SK-N-SH (cell line): ENCODE data around the gene DHRS12.

Source experiments
- EP300 ChIP-seq, 2 experiments: IDR thresholded peaks; 2 replicates each; pipeline versions ENCODE4 v1.4.0 to v1.6.1; 2012; ENCODE audit warnings: borderline replicate concordance in 1 of 2, low read depth in 1 of 2, low read length in 1 of 2
- FOXJ3 ChIP-seq: sonication (generic); formaldehyde crosslinking; IDR thresholded peaks from 2 replicates; pipeline ENCODE4 v1.5.1; 2020; ENCODE audit warnings: mild to moderate bottlenecking, missing genetic modification reagents
- MAX ChIP-seq: IDR thresholded peaks from 2 replicates; pipeline ENCODE4 v1.4.0; 2012; ENCODE audit warnings: low read depth
- NRF1 ChIP-seq: IDR thresholded peaks from 2 replicates; pipeline ENCODE4 v1.6.1; 2012; ENCODE audit warnings: low read depth, mild to moderate bottlenecking, low read length
- POLR2AphosphoS5 ChIP-seq: IDR thresholded peaks from 2 replicates; pipeline ENCODE4 v1.6.1; 2012; ENCODE audit warnings: low read depth, low read length
- RCOR1 ChIP-seq: fragments of 150-350 bp; IDR thresholded peaks from 2 replicates; pipeline ENCODE4 v1.6.1; 2017; ENCODE audit warnings: antibody characterized with exemption, low read length
- SMC3 ChIP-seq: IDR thresholded peaks from 2 replicates; pipeline ENCODE4 v1.6.1; 2012; ENCODE audit warnings: low read depth, low read length, improper control_type of control experiment
- TCF12 ChIP-seq: IDR thresholded peaks from 2 replicates; pipeline ENCODE4 v1.4.0; 2012
- YY1 ChIP-seq: IDR thresholded peaks from 2 replicates; pipeline ENCODE4 v1.4.0; 2012; ENCODE audit warnings: low read depth, mild to moderate bottlenecking
- TF ChIP-seq, protein P1 (sequence below): fragments of 200-600 bp; sonication (generic); IDR thresholded peaks from 2 replicates; pipeline ENCODE4 v1.6.1; 2017; ENCODE audit warnings: antibody characterized with exemption, mild to moderate bottlenecking, moderate library complexity

DNA sequence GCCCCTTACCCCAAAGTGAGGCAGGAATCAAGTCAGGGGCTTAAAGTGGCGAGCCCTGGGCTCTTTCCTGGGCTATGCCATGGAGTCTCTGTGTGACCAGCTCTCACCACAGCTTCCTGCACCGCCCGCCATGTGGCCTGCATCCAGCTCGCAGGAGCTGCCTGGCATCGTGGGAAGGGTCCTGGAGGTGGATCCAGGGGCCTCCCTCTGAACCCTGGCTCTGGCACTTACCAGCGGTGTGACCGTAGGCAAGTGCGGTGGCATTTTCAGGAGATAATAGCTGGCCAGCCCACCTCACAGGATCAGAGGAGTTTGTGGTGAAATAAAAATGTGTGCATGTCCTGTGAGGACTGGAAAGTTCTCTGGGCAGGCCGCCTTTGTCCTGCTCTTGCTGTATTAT, 26.0 kb downstream of the DHRS12 start:
- TF ChIP-seq, protein P1, sequence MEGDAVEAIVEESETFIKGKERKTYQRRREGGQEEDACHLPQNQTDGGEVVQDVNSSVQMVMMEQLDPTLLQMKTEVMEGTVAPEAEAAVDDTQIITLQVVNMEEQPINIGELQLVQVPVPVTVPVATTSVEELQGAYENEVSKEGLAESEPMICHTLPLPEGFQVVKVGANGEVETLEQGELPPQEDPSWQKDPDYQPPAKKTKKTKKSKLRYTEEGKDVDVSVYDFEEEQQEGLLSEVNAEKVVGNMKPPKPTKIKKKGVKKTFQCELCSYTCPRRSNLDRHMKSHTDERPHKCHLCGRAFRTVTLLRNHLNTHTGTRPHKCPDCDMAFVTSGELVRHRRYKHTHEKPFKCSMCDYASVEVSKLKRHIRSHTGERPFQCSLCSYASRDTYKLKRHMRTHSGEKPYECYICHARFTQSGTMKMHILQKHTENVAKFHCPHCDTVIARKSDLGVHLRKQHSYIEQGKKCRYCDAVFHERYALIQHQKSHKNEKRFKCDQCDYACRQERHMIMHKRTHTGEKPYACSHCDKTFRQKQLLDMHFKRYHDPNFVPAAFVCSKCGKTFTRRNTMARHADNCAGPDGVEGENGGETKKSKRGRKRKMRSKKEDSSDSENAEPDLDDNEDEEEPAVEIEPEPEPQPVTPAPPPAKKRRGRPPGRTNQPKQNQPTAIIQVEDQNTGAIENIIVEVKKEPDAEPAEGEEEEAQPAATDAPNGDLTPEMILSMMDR, result no peak
- no peak for TF ChIP-seq MAX
- no peak for TF ChIP-seq RCOR1
- TF ChIP-seq NRF1, result no peak
- no peak for TF ChIP-seq FOXJ3 (CRISPR knock-in tag)
- TF ChIP-seq SMC3, result no peak
- TF ChIP-seq TCF12, result no peak
- TF ChIP-seq EP300 (IDR thresholded peaks at IDR 0.05; ENCODE audit: borderline replicate concordance in 1 of 2, low read depth in 1 of 2, low read length in 1 of 2), result no peak
- no peak for TF ChIP-seq POLR2AphosphoS5
- TF ChIP-seq YY1, result no peak
